Measurements from ENCODE around the gene ARHGEF18.

Gene ARHGEF18

GRCh38 chr19:7391218-7391670 is 42.5 kb downstream of the ARHGEF18 start:
- no peak for DNase-seq (ENCODE audit: low spot score)
- in situ Hi-C loops (cut with MboI; ENCODE audit: low pct_unique_long_range_greater_than_20kb, low sequenced_read_pairs, unreplicated experiment), result no loop called here
- TF ChIP-seq CTCF (IDR thresholded peaks at IDR 0.05; ENCODE audit: extremely low read depth, insufficient read depth, missing control alignments), result no peak

- in situ Hi-C loops (cut with MboI; ENCODE audit: low pct_unique_long_range_greater_than_20kb, low sequenced_read_pairs, unreplicated experiment), result no loop called here
- DNase-seq (ENCODE audit: low spot score), result no peak
- TF ChIP-seq CTCF (IDR thresholded peaks at IDR 0.05; ENCODE audit: extremely low read depth, insufficient read depth, missing control alignments), result no peak
Observed at GRCh38 chr19:7393459-7393858, 44.7 kb downstream of the ARHGEF18 start.

- TF ChIP-seq CTCF (IDR thresholded peaks at IDR 0.05; ENCODE audit: extremely low read depth, insufficient read depth, missing control alignments), result no peak
- DNase-seq (ENCODE audit: low spot score), result no peak
- in situ Hi-C loops (cut with MboI; ENCODE audit: low pct_unique_long_range_greater_than_20kb, low sequenced_read_pairs, unreplicated experiment), result no loop called here
Observed at GRCh38 chr19:7393939-7394730, 45.4 kb downstream of the ARHGEF18 start.

GRCh38 chr19:7394731-7395359 is 46.1 kb downstream of the ARHGEF18 start:
- no peak for TF ChIP-seq CTCF (IDR thresholded peaks at IDR 0.05; ENCODE audit: extremely low read depth, insufficient read depth, missing control alignments)
- in situ Hi-C loops (cut with MboI; ENCODE audit: low pct_unique_long_range_greater_than_20kb, low sequenced_read_pairs, unreplicated experiment), result no loop called here
- peak; percentile 95 for DNase-seq (ENCODE audit: low spot score)

GRCh38 chr19:7395360-7396066 is 46.8 kb downstream of the ARHGEF18 start:
- TF ChIP-seq CTCF (IDR thresholded peaks at IDR 0.05; ENCODE audit: extremely low read depth, insufficient read depth, missing control alignments), result no peak
- in situ Hi-C loops (cut with MboI; ENCODE audit: low pct_unique_long_range_greater_than_20kb, low sequenced_read_pairs, unreplicated experiment), result no loop called here
- DNase-seq (ENCODE audit: low spot score), result no peak

GRCh38 chr19:7397687-7398086 is 49.0 kb downstream of the ARHGEF18 start:
- in situ Hi-C loops (cut with MboI; ENCODE audit: low pct_unique_long_range_greater_than_20kb, low sequenced_read_pairs, unreplicated experiment), result no loop called here
- no peak for DNase-seq (ENCODE audit: low spot score)
- no peak for TF ChIP-seq CTCF (IDR thresholded peaks at IDR 0.05; ENCODE audit: extremely low read depth, insufficient read depth, missing control alignments)
